ENCODE data around the gene KIAA0408. TPM values are rescaled to one million over a fixed set of nuclear protein-coding genes. Genes with fewer than 3 reads are reported as not detected.

The KIAA0408 gene
- total RNA-seq, 1 experiment from 2014 or later: 3.1 TPM

GRCh38 chr6:127436578-127437110 is 22.5 kb downstream of the KIAA0408 start:
- Histone ChIP-seq H3T11ph (ENCODE audit: low read length) (no peak overlapping the region), H4K20me1 (ENCODE audit: control insufficient read depth, insufficient read depth, insufficient read length) (no peaks in the 10 kb centered on the region), H3K79me2 (ENCODE audit: insufficient read depth, low read length) (no peaks in the 10 kb centered on the region), H3K4ac (ENCODE audit: low read depth, low read length) (no peak overlapping the region), H3K4me1 (ENCODE audit: insufficient read depth, low read length) (no peaks in the 10 kb centered on the region), H3K14ac (ENCODE audit: insufficient read depth, low read length) (no peak overlapping the region), H2BK20ac (ENCODE audit: low read depth, low read length, poor library complexity, severe bottlenecking) (no peak overlapping the region), H3K9ac (ENCODE audit: extremely low read depth, insufficient read length, low read length) (no peak overlapping the region), H3K56ac (ENCODE audit: insufficient read length, low read depth, low read length) (no peak overlapping the region), H3K79me1 (ENCODE audit: insufficient read depth, low read depth, low read length, poor library complexity, severe bottlenecking) (no peaks in the 10 kb centered on the region), H3K23ac (ENCODE audit: insufficient read length, low read depth, low read length) (no peak overlapping the region), H3K27ac (ENCODE audit: insufficient read length, low read depth, low read length) (no peak overlapping the region), H2BK15ac (ENCODE audit: low read depth, low read length) (no peak overlapping the region), H3K18ac (ENCODE audit: insufficient read length, low read depth, low read length) (no peak overlapping the region), H3K9me3 (ENCODE audit: control insufficient read depth, low read depth, low read length) (no peaks in the 10 kb centered on the region), H4K8ac (replicated peaks; ENCODE audit: insufficient read length, low read depth, low read length) (no peak overlapping the region), H3K27me3 (ENCODE audit: insufficient read depth, low read length) (no peaks in the 10 kb centered on the region), H3K4me2 (ENCODE audit: insufficient read depth, insufficient read length, low read length) (no peak overlapping the region), H2AK5ac (ENCODE audit: insufficient read length, low read length) (no peak overlapping the region), H3K23me2 (ENCODE audit: insufficient read length, low read depth, low read length, poor library complexity, severe bottlenecking) (no peaks in the 10 kb centered on the region), H2BK12ac (ENCODE audit: insufficient read length, low read depth, low read length) (no peak overlapping the region), H2AFZ (ENCODE audit: low read length) (no peak overlapping the region), H4K5ac (ENCODE audit: insufficient read length, low read depth, low read length) (no peak overlapping the region), H2BK120ac (ENCODE audit: low read depth, low read length, poor library complexity, severe bottlenecking) (no peak overlapping the region), H2BK5ac (ENCODE audit: insufficient read length, low read length) (no peak overlapping the region), H4K91ac (ENCODE audit: insufficient read length, low read depth, low read length) (no peak overlapping the region)
- H3K27ac Mint-ChIP-seq: no peak overlapping the region
- H3K36me3 Mint-ChIP-seq (ENCODE audit: insufficient read depth in 1 of 3, low read depth in 3 of 3): peaks cover 0 to 6% (median 0%) of the 10 kb centered on the region in 3 experiments; a peak in 2 of 7 replicates
- no peak overlapping the region for H3K4me3 Mint-ChIP-seq
- H3K27me3 Mint-ChIP-seq (ENCODE audit: low read depth): no peaks in the 10 kb centered on the region
- TF ChIP-seq CTCF (conservative IDR thresholded peaks at IDR 0.05): no peak
- no CpG with 5 or more reads among the region's 3 CpGs for WGBS (ENCODE audit: extremely low coverage, insufficient read length, low lambda C conversion rate)
- no peaks in the 10 kb centered on the region; a peak in 1 of 5 replicates for H3K9me3 Mint-ChIP-seq
- peaks cover 3 to 4% of the 10 kb centered on the region in 2 experiments; a peak in 2 of 4 replicates for H3K4me1 Mint-ChIP-seq
- no peak for DNase-seq

Data from H9 (cell line).